ENCODE results near the gene WNT9B.

- TF ChIP-seq CTCF (IDR thresholded peaks at IDR 0.05) = no peak
- no peak for TF ChIP-seq EP300 (IDR thresholded peaks at IDR 0.05; ENCODE audit: low read depth)
- TF ChIP-seq POLR2A (IDR thresholded peaks at IDR 0.05) = no peak
These were observed 32.6 kb downstream of the WNT9B start for GRCh38 chr17:46883871-46884520.
